H1 (cell line): Measurements from ENCODE around the gene YTHDC2. TPM values are rescaled to one million over a fixed set of nuclear protein-coding genes. Genes with fewer than 3 reads are reported as not detected.

Source experiments
- CTCF ChIA-PET: fragments of 300-600 bp; sonication (Branson Sonifier 250); formaldehyde crosslinking; loops from one replicate; lab custom pipeline; 2021; ENCODE audit not compliant: partially characterized antibody; lab: Charles Lee
- POLR2A ChIA-PET: fragments of 300-600 bp; sonication (Branson Sonifier 250); formaldehyde crosslinking; loops from one replicate; lab custom pipeline; 2021; ENCODE audit warnings: inconsistent platforms; ENCODE audit not compliant: partially characterized antibody; lab: Charles Lee
- DNase-seq, 2 experiments: peaks; one replicate each; pipeline versions ENCODE4 v3.0.0 to v3.0.0-alpha.2; 2010 to 2022; ENCODE audit warnings: low spot score in 2 of 2, low read depth in 1 of 2, mixed read lengths in 1 of 2
- FAIRE-seq: peaks from 2 replicates; lab custom pipeline; 2011; peaks lifted over from hg19 to GRCh38; lab: Jason Lieb, UNC
- H2AFZ ChIP-seq: 2 replicates; pipeline ENCODE4 v1.8.1; 2012; ENCODE audit warnings: low read length, inconsistent platforms
- H2AK5ac ChIP-seq: 2 replicates; pipeline ENCODE4 v1.6.1; 2013; ENCODE audit warnings: low read depth, low read length
- H2BK120ac ChIP-seq: replicated peaks from 2 replicates; pipeline ENCODE3; 2013; ENCODE audit warnings: low read depth, low read length, inconsistent platforms
- H2BK12ac ChIP-seq: 2 replicates; pipeline ENCODE4 v1.6.1; 2013; ENCODE audit warnings: low read depth, low read length
- H2BK15ac ChIP-seq: 2 replicates; pipeline ENCODE4 v1.6.1; 2013; ENCODE audit warnings: low read length
- H2BK20ac ChIP-seq: 2 replicates; pipeline ENCODE4 v1.6.1; 2013; ENCODE audit warnings: low read length
- H2BK5ac ChIP-seq: 2 replicates; pipeline ENCODE4 v1.6.1; 2013; ENCODE audit warnings: low read depth, low read length
- H3K14ac ChIP-seq: 2 replicates; pipeline ENCODE4 v1.6.1; 2013; ENCODE audit warnings: inconsistent platforms; ENCODE audit not compliant: insufficient read length
- H3K18ac ChIP-seq: 2 replicates; pipeline ENCODE4 v1.6.1; 2013; ENCODE audit warnings: low read length; ENCODE audit errors: extremely low read depth
- H3K23ac ChIP-seq: 2 replicates; pipeline ENCODE4 v1.6.1; 2013; ENCODE audit warnings: inconsistent platforms; ENCODE audit not compliant: insufficient read length
- H3K23me2 ChIP-seq: 2 replicates; pipeline ENCODE4 v1.6.1; 2013; ENCODE audit warnings: low read depth, low read length
- H3K27ac ChIP-seq: 2 replicates; pipeline ENCODE4 v1.6.1; 2011; ENCODE audit warnings: low read depth, low read length, inconsistent platforms
- H3K27me3 ChIP-seq, 4 experiments: replicated peaks in 1 of 4; 1 replicate in 1 of 4; 2 replicates in 3 of 4; pipeline versions ENCODE4 v1.6.1 to v1.8.1; 2011 to 2013; ENCODE audit warnings: low read length in 3 of 4, mild to moderate bottlenecking in 3 of 4, inconsistent platforms in 2 of 4, mixed read lengths in 2 of 4, moderate library complexity in 1 of 4; ENCODE audit not compliant: control insufficient read depth in 3 of 4, insufficient read depth in 3 of 4; ENCODE audit errors: extremely low read depth in 1 of 4
- H3K36me3 ChIP-seq, 4 experiments: 2 replicates each; pipeline versions ENCODE4 v1.6.1 to v1.8.1; 2011 to 2013; ENCODE audit warnings: mild to moderate bottlenecking in 4 of 4, low read length in 3 of 4, moderate library complexity in 2 of 4, control low read depth in 1 of 4, inconsistent platforms in 1 of 4; ENCODE audit not compliant: insufficient read depth in 4 of 4, control insufficient read depth in 2 of 4
- H3K4ac ChIP-seq: replicated peaks from 2 replicates; pipeline ENCODE3; 2013; ENCODE audit warnings: low read length, low read depth, mixed read lengths, inconsistent platforms; ENCODE audit not compliant: insufficient read length
- H3K4me1 ChIP-seq, 4 experiments: replicated peaks in 1 of 4; 1 replicate in 1 of 4; 2 replicates in 3 of 4; pipeline versions ENCODE4 v1.6.1 to v1.8.1; 2011 to 2013; ENCODE audit warnings: low read length in 3 of 4, inconsistent platforms in 2 of 4, mixed read lengths in 1 of 4; ENCODE audit not compliant: insufficient read depth in 4 of 4, control insufficient read depth in 3 of 4
- H3K4me2 ChIP-seq, 2 experiments: 2 replicates each; pipeline versions ENCODE4 v1.6.1 to v1.8.1; 2011 to 2013; ENCODE audit warnings: low read depth in 2 of 2, low read length in 2 of 2, control low read depth in 1 of 2, inconsistent platforms in 1 of 2, mild to moderate bottlenecking in 1 of 2; ENCODE audit not compliant: insufficient read depth in 1 of 2
- H3K4me3 ChIP-seq, 4 experiments: fragments of 200-600, 300-600 bp in 1 of 4; sonication (generic), shearing (Covaris generic), sonication (Bioruptor Twin) in 1 of 4; 2 replicates each; pipeline versions ENCODE4 v1.5.1 to v1.8.1; 2011 to 2016; ENCODE audit warnings: low read length in 4 of 4, low read depth in 3 of 4, control low read depth in 2 of 4, inconsistent platforms in 2 of 4, mild to moderate bottlenecking in 2 of 4, mixed read lengths in 1 of 4, moderate library complexity in 1 of 4; ENCODE audit not compliant: insufficient read depth in 2 of 4; ENCODE audit errors: extremely low read depth in 1 of 4
- H3K56ac ChIP-seq: replicated peaks from 2 replicates; pipeline ENCODE3; 2013; ENCODE audit warnings: low read depth, mild to moderate bottlenecking, mixed read lengths, low read length, inconsistent platforms; ENCODE audit not compliant: insufficient read length
- H3K79me1 ChIP-seq: 2 replicates; pipeline ENCODE4 v1.6.1; 2013; ENCODE audit warnings: low read depth, low read length, control low read depth
- H3K79me2 ChIP-seq, 2 experiments: 2 replicates each; pipeline versions ENCODE4 v1.6.1 to v1.8.1; 2012 to 2013; ENCODE audit warnings: low read length in 2 of 2, mild to moderate bottlenecking in 2 of 2, inconsistent platforms in 1 of 2; ENCODE audit not compliant: insufficient read depth in 2 of 2, control insufficient read depth in 1 of 2
- H3K9ac ChIP-seq, 4 experiments: replicated peaks in 1 of 4; 1 replicate in 1 of 4; 2 replicates in 3 of 4; pipeline versions ENCODE4 v1.6.1 to v1.8.1; 2011 to 2013; ENCODE audit warnings: low read depth in 3 of 4, low read length in 3 of 4, control low read depth in 2 of 4, mild to moderate bottlenecking in 2 of 4, moderate library complexity in 2 of 4, inconsistent platforms in 1 of 4; ENCODE audit errors: extremely low read depth in 1 of 4
- H3K9me3 ChIP-seq, 2 experiments: 2 replicates each; pipeline versions ENCODE4 v1.6.1 to v1.8.1; 2012 to 2013; ENCODE audit warnings: mild to moderate bottlenecking in 2 of 2, moderate library complexity in 2 of 2, control low read depth in 1 of 2, inconsistent platforms in 1 of 2, low read depth in 1 of 2, low read length in 1 of 2, mixed read lengths in 1 of 2; ENCODE audit not compliant: insufficient read depth in 2 of 2
- H4K20me1 ChIP-seq, 2 experiments: replicated peaks in 1 of 2; 2 replicates each; pipeline versions ENCODE3 to v1.8.1; 2011 to 2013; ENCODE audit warnings: inconsistent platforms in 2 of 2, low read length in 2 of 2, mild to moderate bottlenecking in 1 of 2; ENCODE audit not compliant: insufficient read depth in 2 of 2, control insufficient read depth in 1 of 2
- H4K5ac ChIP-seq: 2 replicates; pipeline ENCODE4 v1.6.1; 2013; ENCODE audit warnings: low read length, low read depth, mixed read lengths, inconsistent platforms; ENCODE audit not compliant: insufficient read length
- H4K8ac ChIP-seq: 2 replicates; pipeline ENCODE4 v1.8.0; 2013; ENCODE audit warnings: mild to moderate bottlenecking, moderate library complexity, low read length, inconsistent platforms; ENCODE audit not compliant: insufficient read depth; ENCODE audit errors: extremely low read depth
- H4K91ac ChIP-seq: replicated peaks from 2 replicates; pipeline ENCODE3; 2013; ENCODE audit warnings: low read length, mixed read lengths, inconsistent platforms; ENCODE audit not compliant: insufficient read length
- BACH1 ChIP-seq: IDR thresholded peaks from 2 replicates; pipeline ENCODE4 v1.6.1; 2012; ENCODE audit warnings: low read length, improper control_type of control experiment
- BCL11A ChIP-seq, 2 experiments: IDR thresholded peaks; one replicate each; pipeline ENCODE4 v1.6.1; 2011; ENCODE audit warnings: low read depth in 2 of 2, low read length in 2 of 2, mild to moderate bottlenecking in 2 of 2
- CEBPB ChIP-seq: IDR thresholded peaks from 2 replicates; pipeline ENCODE4 v1.6.1; 2012; ENCODE audit warnings: low read depth, low read length
- CREB1 ChIP-seq: IDR thresholded peaks from 2 replicates; pipeline ENCODE4 v1.6.1; 2012; ENCODE audit warnings: inconsistent platforms
- EP300 ChIP-seq, 2 experiments: IDR thresholded peaks; 1 replicate in 1 of 2; 2 replicates in 1 of 2; pipeline ENCODE4 v1.6.1; 2011 to 2012; ENCODE audit warnings: low read depth in 2 of 2, low read length in 2 of 2, mild to moderate bottlenecking in 2 of 2, borderline replicate concordance in 1 of 2, inconsistent platforms in 1 of 2, moderate library complexity in 1 of 2
- SP2 ChIP-seq: IDR thresholded peaks from 2 replicates; pipeline ENCODE4 v1.6.1; 2012; ENCODE audit warnings: mild to moderate bottlenecking, low read length, inconsistent platforms
- SRF ChIP-seq: IDR thresholded peaks from 2 replicates; pipeline ENCODE4 v1.6.1; 2011; ENCODE audit warnings: mild to moderate bottlenecking, low read depth, low read length, moderate library complexity
- TAF1 ChIP-seq: IDR thresholded peaks from 2 replicates; pipeline ENCODE4 v1.6.1; 2011; ENCODE audit warnings: mild to moderate bottlenecking, low read depth, low read length
- TBP ChIP-seq: IDR thresholded peaks from 2 replicates; pipeline ENCODE4 v1.6.1; 2011; ENCODE audit warnings: low read depth, low read length, improper control_type of control experiment
- TCF12 ChIP-seq: IDR thresholded peaks from 2 replicates; pipeline ENCODE4 v1.6.1; 2011; ENCODE audit warnings: low read depth, mild to moderate bottlenecking, low read length
- polyA plus RNA-seq, 7 experiments: library from polyadenylated mRNA; depleted of rRNA in 3 of 7; stranded (reverse) in 5 of 7; unstranded in 2 of 7; fragments of >200 nt in 5 of 7; fragments of 200-250 nt in 2 of 7; gene quantifications; 1 replicate in 5 of 7; 2 replicates in 1 of 7; 4 replicates in 1 of 7; pipeline versions ENCODE4 v1.2.1 to v1.2.3, GENCODE V29; 2011 to 2013; ENCODE audit warnings: missing spikeins in 2 of 7, mixed read lengths in 2 of 7
- total RNA-seq: library from RNA; stranded (reverse); fragmentation: NEBNext Ultra II Directional; extraction: Animal tissue kit (Norgen Biotek cat#: 25700); gene quantifications from 2 replicates; pipeline ENCODE4 v1.2.1, GENCODE V29; 2021
- TF ChIP-seq, protein P1 (sequence below): IDR thresholded peaks from 2 replicates; pipeline ENCODE4 v1.6.1; 2011; ENCODE audit warnings: low read length, improper control_type of control experiment
- TF ChIP-seq, protein P2 (sequence below), 3 experiments: IDR thresholded peaks; 1 replicate in 2 of 3; 2 replicates in 1 of 3; pipeline versions ENCODE4 v1.5.1 to v1.6.1; 2011; ENCODE audit warnings: low read length in 3 of 3, mild to moderate bottlenecking in 3 of 3, inconsistent platforms in 2 of 3, low read depth in 1 of 3, moderate library complexity in 1 of 3; ENCODE audit not compliant: insufficient read depth in 1 of 3; ENCODE audit errors: control extremely low read depth in 1 of 3

The YTHDC2 gene
- total and polyA plus RNA-seq, 2 of the 8 experiments (the other 6 are each of a cell fraction or from before 2014, with no cell fraction given) = 4.3 to 20.1 TPM

DNA sequence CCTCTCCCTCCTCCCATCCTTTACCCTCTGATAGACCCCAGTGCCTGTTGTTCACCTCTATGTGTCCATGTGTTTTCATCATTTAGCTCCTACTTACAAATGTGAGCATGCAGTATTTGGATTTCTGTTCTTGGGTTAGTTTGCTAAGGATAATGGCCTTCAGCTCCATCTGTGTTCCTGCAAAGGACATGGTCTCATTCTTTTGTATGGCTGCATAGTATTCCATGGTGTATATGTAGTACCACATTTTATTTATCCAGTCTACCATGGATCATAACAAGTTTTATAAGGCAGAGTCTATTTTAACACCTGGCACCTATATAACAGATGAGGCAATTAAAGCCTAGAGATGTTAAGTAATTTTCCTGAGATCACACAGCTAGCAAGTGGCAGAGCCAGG is 7.4 kb downstream of the YTHDC2 start:
- Histone ChIP-seq H3K27ac (no peak overlapping the region), H3K18ac (no peak overlapping the region), H2BK15ac (no peak overlapping the region), H2AK5ac (no peak overlapping the region), H4K91ac (no peak overlapping the region), H4K8ac (no peak overlapping the region), H3K14ac (no peak overlapping the region), H3K79me2 (peaks cover 0 to 9% of the 10 kb centered on the region in 2 experiments; a peak in 2 of 4 replicates), H3K36me3 (peaks cover 0 to 13% (median 0%) of the 10 kb centered on the region in 4 experiments; a peak in 2 of 8 replicates), H3K56ac (no peak overlapping the region), H3K4ac (no peak overlapping the region), H3K9me3 (0 out of 4 replicates have a peak, but pooled peaks cover 0 to 4% of the 10 kb centered on the region in 2 experiments), H2BK12ac (no peak overlapping the region), H2BK5ac (no peak overlapping the region), H3K4me2 (no peak overlapping the region), H3K4me3 (no peak overlapping the region), H2AFZ (no peak overlapping the region), H3K79me1 (no peaks in the 10 kb centered on the region), H4K5ac (no peak overlapping the region), H3K4me1 (no peaks in the 10 kb centered on the region), H2BK20ac (no peak overlapping the region), H3K9ac (no peak overlapping the region), H3K23ac (no peak overlapping the region), H3K23me2 (no peaks in the 10 kb centered on the region), H2BK120ac (no peak overlapping the region), H3K27me3 (no peaks in the 10 kb centered on the region), H4K20me1 (no peaks in the 10 kb centered on the region)
- FAIRE-seq (no peak), DNase-seq (no peak)
- ChIA-PET CTCF (no interaction called here), POLR2A (no interaction called here)
- TF ChIP-seq TBP (no peak), BCL11A (IDR thresholded peaks at IDR 0.05; ENCODE audit: low read depth in 2 of 2, low read length in 2 of 2) (no peak), EP300 (IDR thresholded peaks at IDR 0.05; ENCODE audit: borderline replicate concordance in 1 of 2, low read depth in 2 of 2, low read length in 2 of 2) (no peak), SRF (no peak), CREB1 (no peak), TAF1 (no peak), CEBPB (no peak), TCF12 (no peak), SP2 (no peak), BACH1 (no peak)
- TF ChIP-seq, protein P1, sequence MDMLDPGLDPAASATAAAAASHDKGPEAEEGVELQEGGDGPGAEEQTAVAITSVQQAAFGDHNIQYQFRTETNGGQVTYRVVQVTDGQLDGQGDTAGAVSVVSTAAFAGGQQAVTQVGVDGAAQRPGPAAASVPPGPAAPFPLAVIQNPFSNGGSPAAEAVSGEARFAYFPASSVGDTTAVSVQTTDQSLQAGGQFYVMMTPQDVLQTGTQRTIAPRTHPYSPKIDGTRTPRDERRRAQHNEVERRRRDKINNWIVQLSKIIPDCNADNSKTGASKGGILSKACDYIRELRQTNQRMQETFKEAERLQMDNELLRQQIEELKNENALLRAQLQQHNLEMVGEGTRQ = no peak
- TF ChIP-seq, protein P2, sequence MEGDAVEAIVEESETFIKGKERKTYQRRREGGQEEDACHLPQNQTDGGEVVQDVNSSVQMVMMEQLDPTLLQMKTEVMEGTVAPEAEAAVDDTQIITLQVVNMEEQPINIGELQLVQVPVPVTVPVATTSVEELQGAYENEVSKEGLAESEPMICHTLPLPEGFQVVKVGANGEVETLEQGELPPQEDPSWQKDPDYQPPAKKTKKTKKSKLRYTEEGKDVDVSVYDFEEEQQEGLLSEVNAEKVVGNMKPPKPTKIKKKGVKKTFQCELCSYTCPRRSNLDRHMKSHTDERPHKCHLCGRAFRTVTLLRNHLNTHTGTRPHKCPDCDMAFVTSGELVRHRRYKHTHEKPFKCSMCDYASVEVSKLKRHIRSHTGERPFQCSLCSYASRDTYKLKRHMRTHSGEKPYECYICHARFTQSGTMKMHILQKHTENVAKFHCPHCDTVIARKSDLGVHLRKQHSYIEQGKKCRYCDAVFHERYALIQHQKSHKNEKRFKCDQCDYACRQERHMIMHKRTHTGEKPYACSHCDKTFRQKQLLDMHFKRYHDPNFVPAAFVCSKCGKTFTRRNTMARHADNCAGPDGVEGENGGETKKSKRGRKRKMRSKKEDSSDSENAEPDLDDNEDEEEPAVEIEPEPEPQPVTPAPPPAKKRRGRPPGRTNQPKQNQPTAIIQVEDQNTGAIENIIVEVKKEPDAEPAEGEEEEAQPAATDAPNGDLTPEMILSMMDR (IDR thresholded peaks at IDR 0.05; ENCODE audit: control extremely low read depth in 1 of 3, insufficient read depth in 1 of 3, low read depth in 1 of 3, low read length in 3 of 3) = no peak
